ENCODE data around the gene PROX1. TPM values are rescaled to one million over a fixed set of nuclear protein-coding genes. Genes with fewer than 3 reads are reported as not detected.

Gene PROX1
- total RNA-seq, 2 experiments from 2014 or later = 0.09 TPM; not detected in 1

DNA sequence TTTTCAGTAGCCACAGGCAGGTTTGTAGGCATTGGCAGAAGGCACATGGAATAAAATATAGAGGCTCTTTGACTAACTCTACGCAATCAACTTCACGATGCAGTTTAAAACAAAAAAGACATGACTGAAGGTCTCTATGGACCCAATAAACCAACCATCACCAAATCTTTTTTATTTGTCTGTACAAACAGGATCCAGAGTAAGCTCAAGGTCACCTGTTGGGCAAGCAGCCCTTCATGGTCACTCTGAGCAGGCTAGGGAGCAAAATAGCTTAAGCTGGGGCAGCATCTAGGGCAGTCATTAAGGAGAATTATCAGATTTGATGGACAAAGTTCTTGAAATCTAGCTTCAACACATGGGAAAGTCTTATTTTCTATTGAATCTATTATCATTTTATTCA is 26.8 kb upstream of the PROX1 start:
- intact Hi-C loops (cut with micrococcal nuclease) = no loop called here
- H3K4me1 Mint-ChIP-seq (ENCODE audit: low read depth) = no peaks in the 10 kb centered on the region
- ATAC-seq = no peak
- DNase-seq = no peak
- no peak overlapping the region for H3K27ac Mint-ChIP-seq
- POLR2A ChIA-PET = no interaction called here
- H3K36me3 Mint-ChIP-seq (ENCODE audit: low read depth) = no peaks in the 10 kb centered on the region
- no peaks in the 10 kb centered on the region for H3K27me3 Mint-ChIP-seq
- CTCF ChIA-PET = no interaction called here
- no peak for TF ChIP-seq CTCF (IDR thresholded peaks at IDR 0.05)
- no peak overlapping the region for H3K4me3 Mint-ChIP-seq
- H3K9me3 Mint-ChIP-seq = no peaks in the 10 kb centered on the region

GRCh38 chr1:213962508-213962907 is 25.3 kb upstream of the PROX1 start:
- ATAC-seq (no peak), DNase-seq (no peak)
- H3K36me3 Mint-ChIP-seq (ENCODE audit: low read depth) = no peaks in the 10 kb centered on the region
- ChIA-PET POLR2A (no interaction called here), CTCF (no interaction called here)
- no peak overlapping the region for H3K4me3 Mint-ChIP-seq
- intact Hi-C loops (cut with micrococcal nuclease) = no loop called here
- TF ChIP-seq CTCF (IDR thresholded peaks at IDR 0.05) = no peak
- H3K9me3 Mint-ChIP-seq = no peaks in the 10 kb centered on the region
- no peaks in the 10 kb centered on the region for H3K27me3 Mint-ChIP-seq
- no peak overlapping the region for H3K27ac Mint-ChIP-seq
- no peaks in the 10 kb centered on the region for H3K4me1 Mint-ChIP-seq (ENCODE audit: low read depth)

- H3K4me1 Mint-ChIP-seq (ENCODE audit: low read depth) = no peaks in the 10 kb centered on the region
- intact Hi-C loops (cut with micrococcal nuclease) = no loop called here
- no peak overlapping the region for H3K4me3 Mint-ChIP-seq
- ChIA-PET POLR2A (no interaction called here), CTCF (no interaction called here)
- ATAC-seq (no peak), DNase-seq (no peak)
- TF ChIP-seq CTCF (IDR thresholded peaks at IDR 0.05) = no peak
- H3K36me3 Mint-ChIP-seq (ENCODE audit: low read depth) = no peaks in the 10 kb centered on the region
- no peaks in the 10 kb centered on the region for H3K9me3 Mint-ChIP-seq
- no peak overlapping the region for H3K27ac Mint-ChIP-seq
- H3K27me3 Mint-ChIP-seq = peaks cover 2% of the 10 kb centered on the region
Observed at GRCh38 chr1:213966122-213966521, 21.7 kb upstream of the PROX1 start.

- H3K27me3 Mint-ChIP-seq = peaks cover 2% of the 10 kb centered on the region
- H3K4me3 Mint-ChIP-seq = no peak overlapping the region
- DNase-seq (no peak), ATAC-seq (no peak)
- CTCF ChIA-PET = no interaction called here
- POLR2A ChIA-PET = no interaction called here
- no peak overlapping the region for H3K27ac Mint-ChIP-seq
- no peaks in the 10 kb centered on the region for H3K9me3 Mint-ChIP-seq
- no peak for TF ChIP-seq CTCF (IDR thresholded peaks at IDR 0.05)
- H3K4me1 Mint-ChIP-seq (ENCODE audit: low read depth) = no peaks in the 10 kb centered on the region
- intact Hi-C loops (cut with micrococcal nuclease) = no loop called here
- no peaks in the 10 kb centered on the region for H3K36me3 Mint-ChIP-seq (ENCODE audit: low read depth)
Observed at GRCh38 chr1:213968146-213968825, 19.5 kb upstream of the PROX1 start.

DNA sequence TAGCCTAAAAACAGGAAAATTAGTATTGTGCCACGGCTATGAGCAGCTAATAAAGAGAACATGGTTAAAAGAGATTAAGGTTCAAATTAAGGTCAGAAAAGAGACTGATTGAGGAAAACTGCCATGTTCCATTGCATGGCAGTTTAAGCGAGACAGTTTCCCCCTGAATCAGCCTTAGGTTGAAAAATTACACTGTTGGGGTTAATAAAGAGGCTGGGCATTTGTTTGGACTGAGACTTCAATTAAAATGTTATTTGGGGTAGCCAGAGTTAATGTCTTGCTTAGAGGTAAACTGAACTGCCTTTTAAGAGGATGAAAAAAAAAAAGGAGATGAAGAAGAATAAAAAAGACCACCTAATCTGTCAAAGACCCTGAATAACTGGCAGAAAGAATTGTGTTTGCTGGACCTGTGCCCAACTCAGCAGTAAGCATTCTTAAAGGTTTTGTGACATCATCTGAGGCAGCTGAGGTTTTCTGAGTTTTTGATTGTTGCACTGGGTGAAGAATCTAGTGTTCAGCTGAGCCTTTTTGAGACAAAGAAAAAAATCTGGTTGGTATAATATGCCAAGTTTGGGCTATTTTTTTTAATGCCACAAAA is 17.7 kb upstream of the PROX1 start:
- no peak for TF ChIP-seq CTCF (IDR thresholded peaks at IDR 0.05)
- peaks cover 2% of the 10 kb centered on the region for H3K27me3 Mint-ChIP-seq
- ATAC-seq (no peak), DNase-seq (no peak)
- no peak overlapping the region for H3K4me3 Mint-ChIP-seq
- H3K9me3 Mint-ChIP-seq = no peaks in the 10 kb centered on the region
- H3K4me1 Mint-ChIP-seq (ENCODE audit: low read depth) = no peaks in the 10 kb centered on the region
- intact Hi-C loops (cut with micrococcal nuclease) = no loop called here
- H3K36me3 Mint-ChIP-seq (ENCODE audit: low read depth) = no peaks in the 10 kb centered on the region
- CTCF ChIA-PET = no interaction called here
- H3K27ac Mint-ChIP-seq = no peak overlapping the region
- POLR2A ChIA-PET = no interaction called here
